ENCODE results near the gene ATP5MK. TPM values are rescaled to one million over a fixed set of nuclear protein-coding genes. Genes with fewer than 3 reads are reported as not detected.
A peak's percentile ranks its signal among the peaks of the same experiment; 100 is the strongest.

Gene ATP5MK
- total RNA-seq (100 to 1,000 TPM; 186 to 240 TPM), polyA plus RNA-seq (1,000 to 10,000 TPM in 1 of 2 donors, 100 to 1,000 TPM in 1; 657 to 1,555 TPM)
- long read RNA-seq, donor 1, transcript ATP5MD-201 (4 exons, 364 nt) = major isoform, 26 of 30 reads
- long read RNA-seq, donor 1, partial matches to known transcripts = 0 of 30 reads
- long read RNA-seq, donor 1, other reads (novel, unspliced or antisense) = 0 of 30 reads
- long read RNA-seq, donor 2, transcript ATP5MD-201 (4 exons, 364 nt) = major isoform, 27 of 31 reads
- long read RNA-seq, donor 2, partial matches to known transcripts = 0 of 31 reads
- long read RNA-seq, donor 2, other reads (novel, unspliced or antisense) = 1 of 31 reads

- ATAC-seq (ENCODE audit: low FRiP score) (peak; percentile 99), DNase-seq (peak; percentile 99)
- Histone ChIP-seq H3K36me3 (ENCODE audit: control insufficient read depth in 1 of 2, insufficient read depth in 2 of 2, low read length in 1 of 2) (peaks cover 2% of the 10 kb centered on the region in 2 donors), H3K27ac (ENCODE audit: low read depth in 1 of 2, low read length in 2 of 2) (peak within 1 kb of the TSS in 1 of 2 donors; percentile 63), H3K27me3 (ENCODE audit: control insufficient read depth in 1 of 2, insufficient read depth in 2 of 2, low read length in 1 of 2) (no peaks in the 10 kb centered on the region), H3K4me1 (ENCODE audit: control insufficient read depth in 1 of 2, insufficient read depth in 2 of 2, low read length in 2 of 2) (peaks cover 0 to 6% of the 10 kb centered on the region in 2 donors), H3K4me3 (ENCODE audit: low read length in 2 of 2) (peak within 1 kb of the TSS; percentile 61 to 90), H3K9me3 (ENCODE audit: control insufficient read depth, low read length) (no peaks in the 10 kb centered on the region)
- WGBS, 2 donors = 0% methylated on average over 56 of the region's 56 CpGs
- intact Hi-C loops (cut with DNase I) = no loop called here
Measured at GRCh38 chr10:103396067-103396788, at the start of gene ATP5MK, which contains the start of gene PDCD11. TSS of gene ATP5MK (minus strand) at chr10:103396475. CDS start at chr10:103392457, 4,018 bp downstream. TSS of gene PDCD11 (plus strand) at chr10:103396626. CDS start at chr10:103398427, 1,801 bp downstream.

- Histone ChIP-seq H3K27ac (ENCODE audit: low read depth in 1 of 2, low read length in 2 of 2) (peak overlapping the region; percentile 78 to 94), H3K4me1 (ENCODE audit: control insufficient read depth in 1 of 2, insufficient read depth in 2 of 2, low read length in 2 of 2) (peaks cover 2 to 5% of the 10 kb centered on the region in 2 donors), H3K4me3 (ENCODE audit: low read length in 2 of 2) (no peak overlapping the region), H3K36me3 (ENCODE audit: control insufficient read depth in 1 of 2, insufficient read depth in 2 of 2, low read length in 1 of 2) (peaks cover 0 to 3% of the 10 kb centered on the region in 2 donors), H3K9me3 (ENCODE audit: control insufficient read depth, low read length) (no peaks in the 10 kb centered on the region), H3K27me3 (ENCODE audit: control insufficient read depth in 1 of 2, insufficient read depth in 2 of 2, low read length in 1 of 2) (no peaks in the 10 kb centered on the region)
- 40 to 42% methylated on average over 9 of the region's 9 CpGs for WGBS, 2 donors
- intact Hi-C loops (cut with DNase I) = no loop called here
- ATAC-seq (ENCODE audit: low FRiP score) (no peak), DNase-seq (no peak)
Measured at GRCh38 chr10:103445366-103445765, 49.1 kb upstream of the ATP5MK start.

GRCh38 chr10:103444478-103444877 lies 48.2 kb upstream of the ATP5MK start:
- WGBS, 2 donors = 63 to 66% methylated on average over 10 of the region's 10 CpGs
- peak overlapping the region in 1 of 2 donors; percentile 38 for H3K27ac ChIP-seq (ENCODE audit: low read depth in 1 of 2, low read length in 2 of 2)

GRCh38 chr10:103443475-103444185 lies 47.4 kb upstream of the ATP5MK start:
- Histone ChIP-seq H3K4me3 (ENCODE audit: low read length in 2 of 2) (no peak overlapping the region), H3K4me1 (ENCODE audit: control insufficient read depth in 1 of 2, insufficient read depth in 2 of 2, low read length in 2 of 2) (peaks cover 2 to 5% of the 10 kb centered on the region in 2 donors), H3K36me3 (ENCODE audit: control insufficient read depth in 1 of 2, insufficient read depth in 2 of 2, low read length in 1 of 2) (peaks cover under 1 to 3% of the 10 kb centered on the region in 2 donors), H3K27ac (ENCODE audit: low read depth in 1 of 2, low read length in 2 of 2) (no peak overlapping the region), H3K9me3 (ENCODE audit: control insufficient read depth, low read length) (no peaks in the 10 kb centered on the region), H3K27me3 (ENCODE audit: control insufficient read depth in 1 of 2, insufficient read depth in 2 of 2, low read length in 1 of 2) (no peaks in the 10 kb centered on the region)
- ATAC-seq (ENCODE audit: low FRiP score) = no peak
- intact Hi-C loops (cut with DNase I) = no loop called here
- DNase-seq = no peak
- 87 to 91% methylated on average over 23 of the region's 23 CpGs for WGBS, 2 donors

More at GRCh38 chr10:103444478-103444877, 48.2 kb upstream of the ATP5MK start:
- Histone ChIP-seq H3K27me3 (ENCODE audit: control insufficient read depth in 1 of 2, insufficient read depth in 2 of 2, low read length in 1 of 2) (no peaks in the 10 kb centered on the region), H3K36me3 (ENCODE audit: control insufficient read depth in 1 of 2, insufficient read depth in 2 of 2, low read length in 1 of 2) (peaks cover 0 to 3% of the 10 kb centered on the region in 2 donors), H3K4me3 (ENCODE audit: low read length in 2 of 2) (no peak overlapping the region), H3K4me1 (ENCODE audit: control insufficient read depth in 1 of 2, insufficient read depth in 2 of 2, low read length in 2 of 2) (peaks cover 2 to 5% of the 10 kb centered on the region in 2 donors), H3K9me3 (ENCODE audit: control insufficient read depth, low read length) (no peaks in the 10 kb centered on the region)
- DNase-seq (no peak), ATAC-seq (ENCODE audit: low FRiP score) (no peak)
- intact Hi-C loops (cut with DNase I) = no loop called here

- DNase-seq = peak in 1 of 2 donors; percentile 83
- intact Hi-C loops (cut with DNase I) = no loop called here
- H3K27ac ChIP-seq (ENCODE audit: low read depth in 1 of 2, low read length in 2 of 2) = no peak overlapping the region
- H3K27me3 ChIP-seq (ENCODE audit: control insufficient read depth in 1 of 2, insufficient read depth in 2 of 2, low read length in 1 of 2) = no peaks in the 10 kb centered on the region
- no peak overlapping the region for H3K4me3 ChIP-seq (ENCODE audit: low read length in 2 of 2)
- H3K36me3 ChIP-seq (ENCODE audit: control insufficient read depth in 1 of 2, insufficient read depth in 2 of 2, low read length in 1 of 2) = peaks cover 2 to 3% of the 10 kb centered on the region in 2 donors
- WGBS, 2 donors = 67 to 77% methylated on average over 13 of the region's 13 CpGs
- H3K9me3 ChIP-seq (ENCODE audit: control insufficient read depth, low read length) = no peaks in the 10 kb centered on the region
- peaks cover 2 to 5% of the 10 kb centered on the region in 2 donors for H3K4me1 ChIP-seq (ENCODE audit: control insufficient read depth in 1 of 2, insufficient read depth in 2 of 2, low read length in 2 of 2)
- ATAC-seq (ENCODE audit: low FRiP score) = no peak
Measured at GRCh38 chr10:103442031-103442461, 45.8 kb upstream of the ATP5MK start.

GRCh38 chr10:103441611-103442010 lies 45.3 kb upstream of the ATP5MK start:
- Histone ChIP-seq H3K27me3 (ENCODE audit: control insufficient read depth in 1 of 2, insufficient read depth in 2 of 2, low read length in 1 of 2) (no peaks in the 10 kb centered on the region), H3K4me3 (ENCODE audit: low read length in 2 of 2) (no peak overlapping the region), H3K4me1 (ENCODE audit: control insufficient read depth in 1 of 2, insufficient read depth in 2 of 2, low read length in 2 of 2) (peaks cover 2% of the 10 kb centered on the region in 2 donors), H3K36me3 (ENCODE audit: control insufficient read depth in 1 of 2, insufficient read depth in 2 of 2, low read length in 1 of 2) (peaks cover 2 to 3% of the 10 kb centered on the region in 2 donors), H3K27ac (ENCODE audit: low read depth in 1 of 2, low read length in 2 of 2) (no peak overlapping the region), H3K9me3 (ENCODE audit: control insufficient read depth, low read length) (no peaks in the 10 kb centered on the region)
- ATAC-seq (ENCODE audit: low FRiP score) (no peak), DNase-seq (no peak)
- WGBS, 2 donors = 80 to 86% methylated on average over 8 of the region's 8 CpGs
- intact Hi-C loops (cut with DNase I) = no loop called here

- ATAC-seq (ENCODE audit: low FRiP score) (no peak), DNase-seq (no peak)
- H3K9me3 ChIP-seq (ENCODE audit: control insufficient read depth, low read length) = no peaks in the 10 kb centered on the region
- 79 to 81% methylated on average over 8 of the region's 8 CpGs for WGBS, 2 donors
- H3K27me3 ChIP-seq (ENCODE audit: control insufficient read depth in 1 of 2, insufficient read depth in 2 of 2, low read length in 1 of 2) = no peaks in the 10 kb centered on the region
- H3K36me3 ChIP-seq (ENCODE audit: control insufficient read depth in 1 of 2, insufficient read depth in 2 of 2, low read length in 1 of 2) = peaks cover 2 to 3% of the 10 kb centered on the region in 2 donors
- H3K27ac ChIP-seq (ENCODE audit: low read depth in 1 of 2, low read length in 2 of 2) = no peak overlapping the region
- no peak overlapping the region for H3K4me3 ChIP-seq (ENCODE audit: low read length in 2 of 2)
- H3K4me1 ChIP-seq (ENCODE audit: control insufficient read depth in 1 of 2, insufficient read depth in 2 of 2, low read length in 2 of 2) = peaks cover 0 to 2% of the 10 kb centered on the region in 2 donors
- intact Hi-C loops (cut with DNase I) = no loop called here
Measured at GRCh38 chr10:103441206-103441605, 44.9 kb upstream of the ATP5MK start.

GRCh38 chr10:103440416-103440815 lies 44.1 kb upstream of the ATP5MK start:
- Histone ChIP-seq H3K4me3 (ENCODE audit: low read length in 2 of 2) (no peak overlapping the region), H3K36me3 (ENCODE audit: control insufficient read depth in 1 of 2, insufficient read depth in 2 of 2, low read length in 1 of 2) (peaks cover 2 to 3% of the 10 kb centered on the region in 2 donors), H3K9me3 (ENCODE audit: control insufficient read depth, low read length) (no peaks in the 10 kb centered on the region), H3K27me3 (ENCODE audit: control insufficient read depth in 1 of 2, insufficient read depth in 2 of 2, low read length in 1 of 2) (no peaks in the 10 kb centered on the region), H3K4me1 (ENCODE audit: control insufficient read depth in 1 of 2, insufficient read depth in 2 of 2, low read length in 2 of 2) (no peaks in the 10 kb centered on the region), H3K27ac (ENCODE audit: low read depth in 1 of 2, low read length in 2 of 2) (no peak overlapping the region)
- 94% methylated on average over 14 of the region's 14 CpGs for WGBS, 2 donors
- intact Hi-C loops (cut with DNase I) = no loop called here
- DNase-seq = no peak
- no peak for ATAC-seq (ENCODE audit: low FRiP score)
